DOHH2 (cell line): ENCODE measurements around the gene SRC.

Experiments used
- H3F3A ChIP-seq: fragments of 200-600 bp; sonication (generic), shearing (Covaris generic); 2 replicates; pipeline ENCODE4 v1.6.0; 2016; ENCODE audit warnings: antibody characterized with exemption, mild to moderate bottlenecking; ENCODE audit not compliant: control insufficient read depth, insufficient read depth
- H3K27ac ChIP-seq: fragments of 200-600 bp; sonication (generic); 2 replicates; pipeline ENCODE4 v1.5.1; 2014; ENCODE audit warnings: low read depth, mild to moderate bottlenecking, low read length, moderate library complexity
- H3K27me3 ChIP-seq: fragments of 200-600 bp; sonication (generic); 2 replicates; pipeline ENCODE4 v1.6.1; 2014; ENCODE audit warnings: mild to moderate bottlenecking, low read length, mixed read lengths; ENCODE audit not compliant: control insufficient read depth
- H3K36me3 ChIP-seq: fragments of 200-600 bp; sonication (generic); 2 replicates; pipeline ENCODE4 v1.6.1; 2014; ENCODE audit warnings: mild to moderate bottlenecking, low read length, moderate library complexity, mixed read lengths; ENCODE audit not compliant: control insufficient read depth
- H3K4me1 ChIP-seq: fragments of 200-600 bp; sonication (generic); 2 replicates; pipeline ENCODE4 v1.6.1; 2014; ENCODE audit warnings: mild to moderate bottlenecking, low read length, mixed read lengths; ENCODE audit not compliant: control insufficient read depth
- H3K4me2 ChIP-seq: fragments of 200-600 bp; sonication (generic); 2 replicates; pipeline ENCODE4 v1.6.0; 2014; ENCODE audit warnings: mild to moderate bottlenecking, low read length, moderate library complexity
- H3K4me3 ChIP-seq: fragments of 200-600 bp; sonication (generic); 2 replicates; pipeline ENCODE4 v1.5.1; 2014; ENCODE audit warnings: mild to moderate bottlenecking, low read length, mixed read lengths
- H3K79me2 ChIP-seq: fragments of 200-600 bp; sonication (generic); 2 replicates; pipeline ENCODE4 v1.6.1; 2014; ENCODE audit warnings: mild to moderate bottlenecking, low read length, mixed read lengths; ENCODE audit not compliant: control insufficient read depth
- H3K9me2 ChIP-seq: fragments of 200-600 bp; sonication (generic); replicated peaks from 2 replicates; pipeline ENCODE4 v1.6.1; 2014; ENCODE audit warnings: mild to moderate bottlenecking, low read length, mixed read lengths; ENCODE audit not compliant: control insufficient read depth
- H3K9me3 ChIP-seq: fragments of 200-600 bp; sonication (generic); 2 replicates; pipeline ENCODE4 v1.6.1; 2014; ENCODE audit warnings: antibody characterized with exemption, low read length, mixed read lengths; ENCODE audit not compliant: control insufficient read depth, insufficient read depth
- H4K20me1 ChIP-seq: fragments of 200-600 bp; sonication (generic); 2 replicates; pipeline ENCODE4 v1.6.0; 2014; ENCODE audit warnings: low read depth, mild to moderate bottlenecking, antibody characterized with exemption, low read length, moderate library complexity; ENCODE audit not compliant: control insufficient read depth, insufficient read depth
- EZH2phosphoT487 ChIP-seq: fragments of 200-600 bp; sonication (generic); IDR thresholded peaks from 2 replicates; pipeline ENCODE4 v1.6.1; 2017; ENCODE audit warnings: borderline replicate concordance, mild to moderate bottlenecking, antibody characterized with exemption, low read length, moderate library complexity, mixed read lengths
- TF ChIP-seq, protein P1 (sequence below): fragments of 200-600 bp; sonication (generic); IDR thresholded peaks from one replicate; pipeline ENCODE4 v1.5.1; 2014; ENCODE audit warnings: antibody characterized with exemption, mild to moderate bottlenecking, low read depth, low read length; ENCODE audit not compliant: poor library complexity, severe bottlenecking

SRC gene

DNA sequence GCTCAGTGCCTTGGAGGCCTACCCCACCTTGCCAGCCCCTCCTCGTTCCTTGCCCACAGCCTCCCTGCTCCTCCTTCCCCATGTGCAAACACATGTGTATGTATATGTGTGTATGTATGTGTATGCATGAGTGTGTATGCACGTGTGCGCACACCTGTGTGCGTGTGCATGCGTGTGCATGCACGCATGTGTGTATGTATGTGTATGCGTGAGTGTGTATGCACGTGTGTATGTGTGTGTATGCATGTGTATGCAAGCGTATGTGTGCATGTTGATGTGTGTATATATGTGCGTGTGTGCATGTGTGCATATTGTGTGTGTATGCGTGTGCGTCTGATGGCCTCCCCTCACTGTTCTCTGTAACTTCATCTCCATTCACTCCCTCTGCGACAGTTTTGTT lies 74.7 kb downstream of the SRC start:
- Histone ChIP-seq H3K79me2 (no peaks in the 10 kb centered on the region), H3K4me1 (no peaks in the 10 kb centered on the region)

DNA sequence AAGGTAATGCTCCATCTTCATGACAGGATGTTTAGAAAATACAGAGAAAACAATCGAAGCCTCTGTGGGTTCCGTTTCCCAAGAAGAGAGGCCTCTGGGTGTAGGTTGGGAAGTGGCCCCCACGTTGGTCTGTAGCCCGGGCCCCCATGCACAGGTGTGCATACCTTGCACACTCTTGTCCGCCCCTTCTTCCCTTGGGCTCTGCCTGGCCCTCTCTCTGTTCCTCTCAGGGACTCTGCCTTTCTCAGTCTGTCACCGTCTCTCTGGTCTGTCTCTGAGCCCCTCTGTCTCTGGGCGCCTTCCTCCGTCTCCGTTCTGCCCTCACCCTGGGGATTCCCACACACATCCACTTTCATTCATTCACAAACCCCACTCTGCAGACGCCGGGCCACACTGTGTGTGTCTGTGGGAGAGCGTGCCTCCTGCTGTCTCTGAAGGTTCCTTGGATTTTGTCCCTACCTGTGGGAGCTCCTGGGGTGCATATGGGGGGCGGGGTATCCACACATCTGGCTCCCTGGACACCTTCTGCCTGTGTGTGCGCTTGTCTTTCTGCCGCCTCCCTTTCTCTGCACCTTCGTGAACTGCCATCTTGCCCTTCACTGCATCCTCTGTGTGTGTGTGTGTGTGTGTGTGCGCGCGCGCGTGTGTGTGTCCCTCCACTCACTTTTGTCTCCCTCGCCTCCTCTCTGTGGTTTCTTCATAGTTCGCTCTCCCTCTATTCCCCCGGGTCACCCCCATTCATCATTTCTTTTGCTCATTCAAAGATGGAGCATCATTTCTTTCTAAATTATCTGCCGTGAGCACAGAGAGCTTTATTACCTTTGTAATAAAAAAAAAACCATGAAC lies 75.3 kb downstream of the SRC start:
- Histone ChIP-seq H4K20me1 (no peaks in the 10 kb centered on the region), H3K4me2 (no peak overlapping the region), H3K4me1 (no peaks in the 10 kb centered on the region), H3K27ac (no peak overlapping the region), H3K79me2 (no peaks in the 10 kb centered on the region), H3K9me3 (no peaks in the 10 kb centered on the region), H3K27me3 (peaks cover 9% of the 10 kb centered on the region), H3F3A (no peaks in the 10 kb centered on the region), H3K36me3 (no peaks in the 10 kb centered on the region), H3K9me2 (no peaks in the 10 kb centered on the region), H3K4me3 (no peak overlapping the region)
- TF ChIP-seq, protein P1, sequence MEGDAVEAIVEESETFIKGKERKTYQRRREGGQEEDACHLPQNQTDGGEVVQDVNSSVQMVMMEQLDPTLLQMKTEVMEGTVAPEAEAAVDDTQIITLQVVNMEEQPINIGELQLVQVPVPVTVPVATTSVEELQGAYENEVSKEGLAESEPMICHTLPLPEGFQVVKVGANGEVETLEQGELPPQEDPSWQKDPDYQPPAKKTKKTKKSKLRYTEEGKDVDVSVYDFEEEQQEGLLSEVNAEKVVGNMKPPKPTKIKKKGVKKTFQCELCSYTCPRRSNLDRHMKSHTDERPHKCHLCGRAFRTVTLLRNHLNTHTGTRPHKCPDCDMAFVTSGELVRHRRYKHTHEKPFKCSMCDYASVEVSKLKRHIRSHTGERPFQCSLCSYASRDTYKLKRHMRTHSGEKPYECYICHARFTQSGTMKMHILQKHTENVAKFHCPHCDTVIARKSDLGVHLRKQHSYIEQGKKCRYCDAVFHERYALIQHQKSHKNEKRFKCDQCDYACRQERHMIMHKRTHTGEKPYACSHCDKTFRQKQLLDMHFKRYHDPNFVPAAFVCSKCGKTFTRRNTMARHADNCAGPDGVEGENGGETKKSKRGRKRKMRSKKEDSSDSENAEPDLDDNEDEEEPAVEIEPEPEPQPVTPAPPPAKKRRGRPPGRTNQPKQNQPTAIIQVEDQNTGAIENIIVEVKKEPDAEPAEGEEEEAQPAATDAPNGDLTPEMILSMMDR: no peak
- no peak for TF ChIP-seq EZH2phosphoT487

More for the DNA sequence above, 74.7 kb downstream of the SRC start:
- H3K9me3 ChIP-seq: no peaks in the 10 kb centered on the region
- no peak for TF ChIP-seq EZH2phosphoT487
- TF ChIP-seq, protein P1: no peak
- H3K36me3 ChIP-seq: no peaks in the 10 kb centered on the region
- H3K9me2 ChIP-seq: no peaks in the 10 kb centered on the region
- H3K27ac ChIP-seq: no peak overlapping the region
- H4K20me1 ChIP-seq: no peaks in the 10 kb centered on the region
- H3K4me2 ChIP-seq: no peak overlapping the region
- peaks cover 9% of the 10 kb centered on the region for H3K27me3 ChIP-seq
- H3K4me3 ChIP-seq: no peak overlapping the region
- no peaks in the 10 kb centered on the region for H3F3A ChIP-seq

DNA sequence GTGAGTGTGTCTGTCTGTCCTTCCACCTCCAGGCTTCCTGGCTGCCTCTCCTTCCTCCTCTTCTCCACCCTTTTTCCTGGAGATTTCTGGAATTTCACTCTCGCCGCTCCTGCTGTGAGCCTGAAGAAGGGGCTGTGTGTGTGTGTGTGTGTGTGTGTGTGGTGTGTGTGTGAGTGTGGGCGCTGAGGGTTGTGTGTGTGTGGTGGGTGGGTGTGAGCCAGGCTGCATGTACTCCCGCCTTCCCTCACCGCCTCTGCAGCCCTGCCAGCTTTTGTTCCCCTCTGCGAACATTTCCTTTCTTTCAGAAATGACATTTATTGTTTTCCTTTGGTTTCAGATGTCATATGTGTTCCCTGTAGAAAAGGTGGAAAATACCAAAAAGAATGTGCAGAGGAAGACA lies 76.0 kb downstream of the SRC start:
- H3K36me3 ChIP-seq: no peaks in the 10 kb centered on the region
- H3K4me3 ChIP-seq: no peak overlapping the region
- H3K4me1 ChIP-seq: no peaks in the 10 kb centered on the region
- H3K4me2 ChIP-seq: no peak overlapping the region
- H3F3A ChIP-seq: no peaks in the 10 kb centered on the region
- no peaks in the 10 kb centered on the region for H3K9me3 ChIP-seq
- H3K27ac ChIP-seq: no peak overlapping the region
- TF ChIP-seq, protein P1: no peak
- TF ChIP-seq EZH2phosphoT487: no peak
- H4K20me1 ChIP-seq: no peaks in the 10 kb centered on the region
- H3K9me2 ChIP-seq: no peaks in the 10 kb centered on the region
- peaks cover 9% of the 10 kb centered on the region for H3K27me3 ChIP-seq
- H3K79me2 ChIP-seq: no peaks in the 10 kb centered on the region
